ENCODE data around the gene MAP2K2. TPM values are rescaled to one million over a fixed set of nuclear protein-coding genes. Genes with fewer than 3 reads are reported as not detected.

MAP2K2 gene
- total and polyA plus RNA-seq, 2 donors (not counting 1 experiment from before 2014, with no cell fraction given): 138 to 181 TPM

- 89% methylated on average over 14 of the region's 14 CpGs for WGBS (ENCODE audit: insufficient coverage)
- ChIA-PET CTCF (no interaction called here), POLR2A (no interaction called here)
- H3K4me1 ChIP-seq (ENCODE audit: control insufficient read depth in 2 of 2, insufficient read depth in 2 of 2, low read length in 2 of 2): no peaks in the 10 kb centered on the region
- Mint-ChIP-seq H3K9me3 (ENCODE audit: insufficient read depth) (no peaks in the 10 kb centered on the region), H3K27ac (no peak overlapping the region), H3K4me3 (no peak overlapping the region), H3K27me3 (no peaks in the 10 kb centered on the region), H3K4me1 (no peaks in the 10 kb centered on the region)
- H3K36me3 ChIP-seq (replicated peaks in 1 of 2; ENCODE audit: control extremely low read depth in 1 of 2, control insufficient read depth in 1 of 2, extremely low read depth in 1 of 2, insufficient read depth in 2 of 2, low read length in 1 of 2): peaks cover 4 to 21% of the 10 kb centered on the region in 2 experiments
- TF ChIP-seq EZH2 (IDR thresholded peaks at IDR 0.05; ENCODE audit: borderline replicate concordance, insufficient read depth, low read depth, low read length, poor library complexity, severe bottlenecking) (no peak), CTCF (IDR thresholded peaks at IDR 0.05) (no peak)
- DNase-seq: no peak
- ATAC-seq (ENCODE audit: low read depth): no peak
- intact Hi-C loops (cut with micrococcal nuclease): no loop called here
- H4K20me1 ChIP-seq (ENCODE audit: control insufficient read depth, insufficient read depth, low read length, poor library complexity, severe bottlenecking): peaks cover 70% of the 10 kb centered on the region
- no peak overlapping the region for H3K27ac ChIP-seq (ENCODE audit: low read length in 2 of 2)
- H3K4me3 ChIP-seq (ENCODE audit: control extremely low read depth in 1 of 5, extremely low read depth in 1 of 5, insufficient read depth in 1 of 5, low read depth in 2 of 5, low read length in 4 of 5): no peak overlapping the region
- H3K79me2 ChIP-seq (ENCODE audit: control insufficient read depth, insufficient read depth, low read length): peaks cover 35% of the 10 kb centered on the region
- H3K9ac ChIP-seq (ENCODE audit: low read length): no peak overlapping the region
- no peak overlapping the region for H2AFZ ChIP-seq (ENCODE audit: insufficient read depth, low read depth, low read length, poor library complexity, severe bottlenecking)
- H3K9me3 ChIP-seq (ENCODE audit: control extremely low read depth in 1 of 3, control insufficient read depth in 2 of 3, insufficient read depth in 1 of 3, low read length in 2 of 3): peaks cover 0 to 4% (median 0%) of the 10 kb centered on the region in 3 donors
- no peak overlapping the region for H3K4me2 ChIP-seq (replicated peaks; ENCODE audit: low read depth, low read length, poor library complexity, severe bottlenecking)
- no peaks in the 10 kb centered on the region for H3K27me3 ChIP-seq (replicated peaks in 1 of 4; ENCODE audit: control extremely low read depth in 1 of 4, control insufficient read depth in 3 of 4, insufficient read depth in 4 of 4, low read length in 3 of 4)
Observed at GRCh38 chr19:4042731-4043082, 81.2 kb downstream of the MAP2K2 start.

GRCh38 chr19:4042064-4042730 is 81.7 kb downstream of the MAP2K2 start:
- WGBS (ENCODE audit: insufficient coverage): 96% methylated on average over 14 of the region's 14 CpGs
- Mint-ChIP-seq H3K4me3 (no peak overlapping the region), H3K27ac (no peak overlapping the region), H3K4me1 (no peaks in the 10 kb centered on the region), H3K27me3 (no peaks in the 10 kb centered on the region), H3K9me3 (ENCODE audit: insufficient read depth) (no peaks in the 10 kb centered on the region)
- no peak overlapping the region for H3K4me2 ChIP-seq (replicated peaks; ENCODE audit: low read depth, low read length, poor library complexity, severe bottlenecking)
- no peak overlapping the region for H3K27ac ChIP-seq (ENCODE audit: low read length in 2 of 2)
- no peak for TF ChIP-seq EZH2 (IDR thresholded peaks at IDR 0.05; ENCODE audit: borderline replicate concordance, insufficient read depth, low read depth, low read length, poor library complexity, severe bottlenecking)
- intact Hi-C loops (cut with micrococcal nuclease): no loop called here
- H2AFZ ChIP-seq (ENCODE audit: insufficient read depth, low read depth, low read length, poor library complexity, severe bottlenecking): no peak overlapping the region
- H3K27me3 ChIP-seq (replicated peaks in 1 of 4; ENCODE audit: control extremely low read depth in 1 of 4, control insufficient read depth in 3 of 4, insufficient read depth in 4 of 4, low read length in 3 of 4): no peaks in the 10 kb centered on the region
- peaks cover 30% of the 10 kb centered on the region for H3K79me2 ChIP-seq (ENCODE audit: control insufficient read depth, insufficient read depth, low read length)
- ChIA-PET POLR2A (no interaction called here), CTCF (no interaction called here)
- H3K4me1 ChIP-seq (ENCODE audit: control insufficient read depth in 2 of 2, insufficient read depth in 2 of 2, low read length in 2 of 2): no peaks in the 10 kb centered on the region
- ATAC-seq (ENCODE audit: low read depth) (no peak), DNase-seq (no peak)
- peaks cover 0 to 4% (median 0%) of the 10 kb centered on the region in 3 donors for H3K9me3 ChIP-seq (ENCODE audit: control extremely low read depth in 1 of 3, control insufficient read depth in 2 of 3, insufficient read depth in 1 of 3, low read length in 2 of 3)
- peaks cover 4 to 19% of the 10 kb centered on the region in 2 experiments for H3K36me3 ChIP-seq (replicated peaks in 1 of 2; ENCODE audit: control extremely low read depth in 1 of 2, control insufficient read depth in 1 of 2, extremely low read depth in 1 of 2, insufficient read depth in 2 of 2, low read length in 1 of 2)
- peaks cover 70% of the 10 kb centered on the region for H4K20me1 ChIP-seq (ENCODE audit: control insufficient read depth, insufficient read depth, low read length, poor library complexity, severe bottlenecking)
- H3K4me3 ChIP-seq (ENCODE audit: control extremely low read depth in 1 of 5, extremely low read depth in 1 of 5, insufficient read depth in 1 of 5, low read depth in 2 of 5, low read length in 4 of 5): no peak overlapping the region
- no peak overlapping the region for H3K9ac ChIP-seq (ENCODE audit: low read length)

Small RNAs within 50 kb of the gene (small RNA-seq; reads per million reads assigned to genes)
- gene RF00017 (ENCODE audit: insufficient read length, low read depth, low replicate concordance): not detected

Other genes starting within 250 kb of the MAP2K2 start
- gene ATCAY, start 243.4 kb downstream of the MAP2K2 start, total RNA-seq: not detected in 2 replicates
- not detected in 2 replicates for gene ATCAY, start 243.4 kb downstream of the MAP2K2 start, polyA plus RNA-seq
- not detected in 2 replicates for gene NMRK2, start 191.1 kb downstream of the MAP2K2 start, total RNA-seq
- not detected in 2 replicates for gene NMRK2, start 191.1 kb downstream of the MAP2K2 start, polyA plus RNA-seq
- 41.0 and 47.4 TPM in 2 replicates for gene DAPK3, start 153.0 kb downstream of the MAP2K2 start, total RNA-seq
- 32.6 and 55.4 TPM in 2 replicates for gene DAPK3, start 153.0 kb downstream of the MAP2K2 start, polyA plus RNA-seq
- gene EEF2, start 138.7 kb downstream of the MAP2K2 start, total RNA-seq: 2,947 and 3,167 TPM in 2 replicates
- 1,376 and 1,449 TPM in 2 replicates for gene EEF2, start 138.7 kb downstream of the MAP2K2 start, polyA plus RNA-seq
- 56.8 and 57.2 TPM in 2 replicates for gene PIAS4, start 116.4 kb downstream of the MAP2K2 start, total RNA-seq
- 10.3 and 13.7 TPM in 2 replicates for gene PIAS4, start 116.4 kb downstream of the MAP2K2 start, polyA plus RNA-seq
- 62.6 and 62.8 TPM in 2 replicates for gene ZBTB7A, start 57.2 kb downstream of the MAP2K2 start, total RNA-seq
- gene ZBTB7A, start 57.2 kb downstream of the MAP2K2 start, polyA plus RNA-seq: 19.4 and 24.8 TPM in 2 replicates
- not detected in 2 replicates for gene CREB3L3, start 29.5 kb upstream of the MAP2K2 start, total RNA-seq
- not detected in 2 replicates for gene CREB3L3, start 29.5 kb upstream of the MAP2K2 start, polyA plus RNA-seq
- 27.8 and 30.4 TPM in 2 replicates for gene SIRT6, start 58.4 kb upstream of the MAP2K2 start, total RNA-seq
- gene SIRT6, start 58.4 kb upstream of the MAP2K2 start, polyA plus RNA-seq: 82.2 and 93.7 TPM in 2 replicates
- gene ANKRD24, start 58.6 kb upstream of the MAP2K2 start, total RNA-seq: 0.37 and 1.4 TPM in 2 replicates
- 1.1 and 1.5 TPM in 2 replicates for gene ANKRD24, start 58.6 kb upstream of the MAP2K2 start, polyA plus RNA-seq
- gene EBI3, start 105.4 kb upstream of the MAP2K2 start, total RNA-seq: 11.3 and 15.6 TPM in 2 replicates
- 9.4 and 11.9 TPM in 2 replicates for gene EBI3, start 105.4 kb upstream of the MAP2K2 start, polyA plus RNA-seq
- gene YJU2, start 123.0 kb upstream of the MAP2K2 start, total RNA-seq: 39.8 and 40.3 TPM in 2 replicates
- 45.7 and 60.8 TPM in 2 replicates for gene YJU2, start 123.0 kb upstream of the MAP2K2 start, polyA plus RNA-seq
- gene SHD, start 155.1 kb upstream of the MAP2K2 start, total RNA-seq: 0.17 TPM in 1 of 2 replicates, not detected in the other
- gene SHD, start 155.1 kb upstream of the MAP2K2 start, polyA plus RNA-seq: not detected in 2 replicates
- gene TMIGD2, start 178.3 kb upstream of the MAP2K2 start, total RNA-seq: not detected in 2 replicates
- gene TMIGD2, start 178.3 kb upstream of the MAP2K2 start, polyA plus RNA-seq: 0.24 and 0.66 TPM in 2 replicates
- gene FSD1, start 180.5 kb upstream of the MAP2K2 start, total RNA-seq: 2.8 and 3.4 TPM in 2 replicates
- gene FSD1, start 180.5 kb upstream of the MAP2K2 start, polyA plus RNA-seq: 2.7 and 3.2 TPM in 2 replicates
- gene STAP2, start 214.7 kb upstream of the MAP2K2 start, total RNA-seq: 0.27 and 0.51 TPM in 2 replicates
- 0.33 and 0.72 TPM in 2 replicates for gene STAP2, start 214.7 kb upstream of the MAP2K2 start, polyA plus RNA-seq
- gene MPND, start 219.4 kb upstream of the MAP2K2 start, total RNA-seq: 25.6 and 30.3 TPM in 2 replicates
- gene MPND, start 219.4 kb upstream of the MAP2K2 start, polyA plus RNA-seq: 11.8 and 14.5 TPM in 2 replicates

Data from B cell (primary cell).